Measurements from ENCODE around the gene SEMA4G. TPM values are rescaled to one million over a fixed set of nuclear protein-coding genes. Genes with fewer than 3 reads are reported as not detected.

The SEMA4G gene
- total RNA-seq, 1 experiment from 2014 or later: 29.4 TPM

GRCh38 chr10:100978901-100979195, 9.5 kb downstream of the SEMA4G start:
- H2AFZ ChIP-seq (ENCODE audit: low read depth, low read length, poor library complexity, severe bottlenecking): no peak overlapping the region
- DNase-seq (ENCODE audit: low read depth, low spot score) (no peak), ATAC-seq (no peak)
- CTCF ChIA-PET: no interaction called here
- H3K4me2 ChIP-seq (ENCODE audit: low read length): no peak overlapping the region
- H3K4me3 ChIP-seq (replicated peaks in 1 of 2; ENCODE audit: low read depth in 1 of 2, low read length in 2 of 2): no peak overlapping the region
- peaks cover 3 to 8% of the 10 kb centered on the region in 2 experiments; a peak in 3 of 4 replicates for H3K4me1 ChIP-seq (ENCODE audit: control insufficient read depth in 1 of 2, insufficient read depth in 2 of 2, low read length in 2 of 2)
- no peak overlapping the region for H3K9ac ChIP-seq (ENCODE audit: low read length)
- TF ChIP-seq, protein P1, sequence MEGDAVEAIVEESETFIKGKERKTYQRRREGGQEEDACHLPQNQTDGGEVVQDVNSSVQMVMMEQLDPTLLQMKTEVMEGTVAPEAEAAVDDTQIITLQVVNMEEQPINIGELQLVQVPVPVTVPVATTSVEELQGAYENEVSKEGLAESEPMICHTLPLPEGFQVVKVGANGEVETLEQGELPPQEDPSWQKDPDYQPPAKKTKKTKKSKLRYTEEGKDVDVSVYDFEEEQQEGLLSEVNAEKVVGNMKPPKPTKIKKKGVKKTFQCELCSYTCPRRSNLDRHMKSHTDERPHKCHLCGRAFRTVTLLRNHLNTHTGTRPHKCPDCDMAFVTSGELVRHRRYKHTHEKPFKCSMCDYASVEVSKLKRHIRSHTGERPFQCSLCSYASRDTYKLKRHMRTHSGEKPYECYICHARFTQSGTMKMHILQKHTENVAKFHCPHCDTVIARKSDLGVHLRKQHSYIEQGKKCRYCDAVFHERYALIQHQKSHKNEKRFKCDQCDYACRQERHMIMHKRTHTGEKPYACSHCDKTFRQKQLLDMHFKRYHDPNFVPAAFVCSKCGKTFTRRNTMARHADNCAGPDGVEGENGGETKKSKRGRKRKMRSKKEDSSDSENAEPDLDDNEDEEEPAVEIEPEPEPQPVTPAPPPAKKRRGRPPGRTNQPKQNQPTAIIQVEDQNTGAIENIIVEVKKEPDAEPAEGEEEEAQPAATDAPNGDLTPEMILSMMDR (IDR thresholded peaks at IDR 0.05 in 2 of 3, conservative IDR thresholded peaks at IDR 0.05 in 1 of 3; ENCODE audit: borderline replicate concordance in 1 of 3, insufficient read depth in 1 of 3, low read depth in 2 of 3, low read length in 2 of 3): no peak
- TF ChIP-seq POLR2A (IDR thresholded peaks at IDR 0.05; ENCODE audit: borderline replicate concordance, extremely low read depth, insufficient read depth, insufficient read length) (no peak), JUND (IDR thresholded peaks at IDR 0.05) (no peak), REST (IDR thresholded peaks at IDR 0.05; ENCODE audit: low read depth) (no peak), CBX3 (IDR thresholded peaks at IDR 0.05; ENCODE audit: low read depth) (no peak), MAX (IDR thresholded peaks at IDR 0.05) (no peak)
- TF ChIP-seq, protein P2, sequence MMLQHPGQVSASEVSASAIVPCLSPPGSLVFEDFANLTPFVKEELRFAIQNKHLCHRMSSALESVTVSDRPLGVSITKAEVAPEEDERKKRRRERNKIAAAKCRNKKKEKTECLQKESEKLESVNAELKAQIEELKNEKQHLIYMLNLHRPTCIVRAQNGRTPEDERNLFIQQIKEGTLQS (IDR thresholded peaks at IDR 0.05): no peak
- H3K79me2 ChIP-seq (ENCODE audit: insufficient read depth, low read length): no peaks in the 10 kb centered on the region
- BruUV-seq (replicated peaks): no TSS peak
- POLR2A ChIA-PET: no interaction called here
- no peak overlapping the region for H3K27ac ChIP-seq (ENCODE audit: low read depth, low read length)
- intact Hi-C loops (cut with micrococcal nuclease): no loop called here
- H3K9me3 ChIP-seq (ENCODE audit: control insufficient read depth in 1 of 2, insufficient read depth in 1 of 2, low read depth in 1 of 2, low read length in 2 of 2): no peaks in the 10 kb centered on the region
- no peaks in the 10 kb centered on the region for H3K9me2 ChIP-seq (ENCODE audit: insufficient read depth)
- H4K20me1 ChIP-seq (ENCODE audit: insufficient read depth): no peaks in the 10 kb centered on the region
- RAD21 ChIA-PET (ENCODE audit: low non-redundant PET in 1 of 2, low total read pairs in 2 of 2, uncharacterized antibody in 2 of 2, unreplicated experiment in 2 of 2): no interaction called here
- no peaks in the 10 kb centered on the region for H3K27me3 ChIP-seq (ENCODE audit: insufficient read depth, low read length)
- peaks cover 4 to 14% of the 10 kb centered on the region in 2 experiments; a peak in 3 of 4 replicates for H3K36me3 ChIP-seq (ENCODE audit: control insufficient read depth in 1 of 2, insufficient read depth in 2 of 2, low read length in 2 of 2)

All from HCT116 (cell line).